ENCODE measurements around the gene FOXB2.

FOXB2 gene

DNA sequence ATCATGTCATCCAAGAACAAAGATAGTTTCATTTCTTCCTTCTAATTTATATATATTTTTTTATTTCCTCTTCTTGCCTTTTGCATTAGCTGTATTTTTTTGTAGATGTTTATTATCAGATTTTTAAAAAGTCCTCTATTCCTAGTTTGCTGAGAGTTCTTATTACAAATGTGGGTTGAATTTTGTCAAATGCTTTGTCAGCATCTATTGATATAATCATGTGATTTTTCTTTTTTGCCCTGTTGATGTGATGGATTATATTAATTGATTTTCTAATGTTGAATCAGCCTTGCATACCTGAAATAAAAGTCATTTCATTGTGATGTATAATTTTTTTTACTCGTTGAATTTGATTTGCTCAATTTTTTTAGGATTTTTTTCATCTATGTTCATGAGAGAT, 46.9 kb downstream of the FOXB2 start:
- no peak for DNase-seq (ENCODE audit: low spot score)

Data from SW480 (cell line).